Upper lobe of left lung (tissue), 4 donors: ENCODE data around the gene NAV2.

Experiments used
- EP300 ChIP-seq, 4 donors: sonication (generic); formaldehyde crosslinking; IDR thresholded peaks; one replicate each; pipeline ENCODE4 v1.5.1; 2017; ENCODE audit warnings: antibody characterized with exemption in 4 of 4, control low read depth in 2 of 4
- TF ChIP-seq, protein P1 (sequence below), 6 experiments: fragments of 450-650 bp in 4 of 6; fragments of 200-600 bp in 2 of 6; sonication (generic) in 2 of 6; IDR thresholded peaks; one replicate each; pipeline ENCODE4 v1.5.1; 2016 to 2019; ENCODE audit warnings: antibody characterized with exemption in 6 of 6

DNA sequence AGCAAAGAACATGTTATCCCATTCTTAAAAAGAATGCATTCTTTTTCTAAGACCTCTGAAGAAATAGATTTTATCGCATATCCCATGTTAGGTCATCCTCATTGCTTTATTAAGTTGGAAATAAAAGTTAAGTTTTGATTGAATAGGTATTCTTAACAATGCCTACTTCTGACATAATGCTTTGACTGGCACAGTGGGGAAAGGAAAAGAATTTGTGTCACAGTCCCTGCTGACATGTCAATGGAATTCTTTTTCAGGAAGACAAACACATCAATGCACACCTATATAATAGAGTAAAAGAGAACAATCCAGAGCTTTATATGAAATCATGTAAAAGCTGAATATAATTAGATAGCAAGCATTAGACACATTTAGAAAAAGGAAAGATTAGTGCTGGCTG lies 341.9 kb downstream of the NAV2 start:
- TF ChIP-seq, protein P1, sequence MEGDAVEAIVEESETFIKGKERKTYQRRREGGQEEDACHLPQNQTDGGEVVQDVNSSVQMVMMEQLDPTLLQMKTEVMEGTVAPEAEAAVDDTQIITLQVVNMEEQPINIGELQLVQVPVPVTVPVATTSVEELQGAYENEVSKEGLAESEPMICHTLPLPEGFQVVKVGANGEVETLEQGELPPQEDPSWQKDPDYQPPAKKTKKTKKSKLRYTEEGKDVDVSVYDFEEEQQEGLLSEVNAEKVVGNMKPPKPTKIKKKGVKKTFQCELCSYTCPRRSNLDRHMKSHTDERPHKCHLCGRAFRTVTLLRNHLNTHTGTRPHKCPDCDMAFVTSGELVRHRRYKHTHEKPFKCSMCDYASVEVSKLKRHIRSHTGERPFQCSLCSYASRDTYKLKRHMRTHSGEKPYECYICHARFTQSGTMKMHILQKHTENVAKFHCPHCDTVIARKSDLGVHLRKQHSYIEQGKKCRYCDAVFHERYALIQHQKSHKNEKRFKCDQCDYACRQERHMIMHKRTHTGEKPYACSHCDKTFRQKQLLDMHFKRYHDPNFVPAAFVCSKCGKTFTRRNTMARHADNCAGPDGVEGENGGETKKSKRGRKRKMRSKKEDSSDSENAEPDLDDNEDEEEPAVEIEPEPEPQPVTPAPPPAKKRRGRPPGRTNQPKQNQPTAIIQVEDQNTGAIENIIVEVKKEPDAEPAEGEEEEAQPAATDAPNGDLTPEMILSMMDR (IDR thresholded peaks at IDR 0.05), result no peak
- no peak for TF ChIP-seq EP300 (IDR thresholded peaks at IDR 0.05)
